NB4 (cell line): ENCODE measurements around the gene SPAG9.
"Not testable (repeated sequence)": the region's sequence is repeated elsewhere in the genome, so short reads cannot be mapped to it uniquely, and the experiment has no call there.

Source experiments
- DNase-seq: peaks from one replicate; pipeline ENCODE4 v3.0.0; 2010; ENCODE audit warnings: low read depth
- H3K4me3 ChIP-seq: one replicate; pipeline ENCODE4 v1.5.1; 2011; ENCODE audit warnings: mild to moderate bottlenecking, low read depth, low read length, moderate library complexity
- MAX ChIP-seq: IDR thresholded peaks from 2 replicates; pipeline ENCODE4 v1.6.1; 2011; ENCODE audit warnings: low read depth, low read length
- MYC ChIP-seq: IDR thresholded peaks from 2 replicates; pipeline ENCODE4 v1.6.1; 2011; ENCODE audit warnings: low read depth, low read length
- POLR2A ChIP-seq: IDR thresholded peaks from 2 replicates; pipeline ENCODE4 v1.6.1; 2011; ENCODE audit warnings: mild to moderate bottlenecking; ENCODE audit not compliant: insufficient read length; ENCODE audit errors: extremely low read depth
- TF ChIP-seq, protein P1 (sequence below): IDR thresholded peaks from one replicate; pipeline ENCODE4 v1.5.1; 2012; ENCODE audit warnings: low read depth, low read length

SPAG9 gene

DNA sequence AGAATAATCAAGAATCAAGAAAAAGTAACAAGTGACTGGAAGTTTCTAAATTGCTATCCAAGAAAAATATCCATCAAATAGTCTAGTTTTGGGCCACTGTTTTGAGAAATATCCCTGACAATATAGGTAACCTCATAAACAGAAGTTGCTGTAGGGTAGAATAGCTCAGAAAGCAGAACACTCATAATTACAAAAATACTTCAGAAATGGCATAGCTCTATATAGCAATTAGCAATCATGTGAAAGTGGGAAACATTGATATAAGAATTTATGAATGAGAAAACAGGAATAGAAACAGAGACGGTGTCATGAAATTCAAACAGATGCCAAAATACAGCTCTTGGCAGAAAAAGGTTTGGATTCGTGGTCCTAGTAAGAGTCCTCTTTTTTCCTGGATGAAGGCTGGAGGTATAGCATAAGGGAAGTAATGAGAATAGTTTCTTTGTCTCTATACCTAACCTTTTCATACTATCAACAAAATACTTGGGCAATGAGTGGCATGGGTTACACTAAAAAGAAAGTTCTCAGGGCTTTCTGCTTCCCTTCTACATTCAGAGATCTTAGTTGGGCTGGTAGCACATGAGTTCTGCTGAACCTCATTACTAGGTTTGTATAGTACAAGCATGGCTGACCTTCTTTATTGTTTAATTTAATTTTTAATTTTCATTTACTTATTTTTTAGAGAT, 33.5 kb downstream of the SPAG9 start:
- DNase-seq, result no peak
- TF ChIP-seq MAX, result no peak
- no peak for TF ChIP-seq POLR2A
- no peak for TF ChIP-seq MYC
- TF ChIP-seq, protein P1, sequence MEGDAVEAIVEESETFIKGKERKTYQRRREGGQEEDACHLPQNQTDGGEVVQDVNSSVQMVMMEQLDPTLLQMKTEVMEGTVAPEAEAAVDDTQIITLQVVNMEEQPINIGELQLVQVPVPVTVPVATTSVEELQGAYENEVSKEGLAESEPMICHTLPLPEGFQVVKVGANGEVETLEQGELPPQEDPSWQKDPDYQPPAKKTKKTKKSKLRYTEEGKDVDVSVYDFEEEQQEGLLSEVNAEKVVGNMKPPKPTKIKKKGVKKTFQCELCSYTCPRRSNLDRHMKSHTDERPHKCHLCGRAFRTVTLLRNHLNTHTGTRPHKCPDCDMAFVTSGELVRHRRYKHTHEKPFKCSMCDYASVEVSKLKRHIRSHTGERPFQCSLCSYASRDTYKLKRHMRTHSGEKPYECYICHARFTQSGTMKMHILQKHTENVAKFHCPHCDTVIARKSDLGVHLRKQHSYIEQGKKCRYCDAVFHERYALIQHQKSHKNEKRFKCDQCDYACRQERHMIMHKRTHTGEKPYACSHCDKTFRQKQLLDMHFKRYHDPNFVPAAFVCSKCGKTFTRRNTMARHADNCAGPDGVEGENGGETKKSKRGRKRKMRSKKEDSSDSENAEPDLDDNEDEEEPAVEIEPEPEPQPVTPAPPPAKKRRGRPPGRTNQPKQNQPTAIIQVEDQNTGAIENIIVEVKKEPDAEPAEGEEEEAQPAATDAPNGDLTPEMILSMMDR, result no peak
- no peak overlapping the region for H3K4me3 ChIP-seq

DNA sequence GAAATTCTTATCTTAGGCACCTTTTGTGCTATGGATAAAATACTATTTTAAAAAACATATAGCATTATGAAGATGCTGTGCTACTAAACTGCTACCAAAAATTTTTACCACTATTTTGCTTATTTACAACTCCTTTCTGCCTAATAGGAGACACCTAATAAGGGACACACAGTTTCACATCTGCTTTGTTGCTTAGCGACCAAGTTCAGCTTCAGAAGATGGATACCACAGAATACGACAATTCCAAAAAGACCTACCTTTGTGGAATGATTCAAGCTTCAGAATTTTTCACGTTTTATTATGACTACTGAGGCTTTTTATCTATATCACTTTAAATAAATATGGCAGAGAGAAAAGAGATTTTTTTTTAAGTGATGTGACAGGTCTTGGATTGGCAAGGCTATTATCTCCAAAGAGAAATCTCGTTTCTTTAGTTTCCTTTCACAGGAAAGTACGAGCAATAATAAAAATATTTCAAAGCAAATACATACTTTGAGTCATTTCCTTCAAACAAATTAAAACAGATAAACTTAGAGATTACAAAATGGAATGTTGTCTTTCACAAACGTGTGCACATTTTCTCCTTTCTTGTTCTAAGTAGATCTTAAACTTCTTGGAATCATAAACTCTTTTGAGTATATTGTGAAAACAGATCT, 35.4 kb downstream of the SPAG9 start:
- no peak overlapping the region for H3K4me3 ChIP-seq
- DNase-seq, result no peak
- TF ChIP-seq, protein P1, result no peak
- no peak for TF ChIP-seq MYC
- TF ChIP-seq MAX, result no peak
- TF ChIP-seq POLR2A, result no peak

- TF ChIP-seq MYC, result no peak
- TF ChIP-seq POLR2A, result no peak
- TF ChIP-seq, protein P1, result no peak
- DNase-seq, result peak; percentile 11
- H3K4me3 ChIP-seq, result no peak overlapping the region
Observed at GRCh38 chr17:51083981-51084380, 36.7 kb downstream of the SPAG9 start.

GRCh38 chr17:51083364-51083763, 37.3 kb downstream of the SPAG9 start:
- not testable (repeated sequence) for DNase-seq, H3K4me3 ChIP-seq

DNA sequence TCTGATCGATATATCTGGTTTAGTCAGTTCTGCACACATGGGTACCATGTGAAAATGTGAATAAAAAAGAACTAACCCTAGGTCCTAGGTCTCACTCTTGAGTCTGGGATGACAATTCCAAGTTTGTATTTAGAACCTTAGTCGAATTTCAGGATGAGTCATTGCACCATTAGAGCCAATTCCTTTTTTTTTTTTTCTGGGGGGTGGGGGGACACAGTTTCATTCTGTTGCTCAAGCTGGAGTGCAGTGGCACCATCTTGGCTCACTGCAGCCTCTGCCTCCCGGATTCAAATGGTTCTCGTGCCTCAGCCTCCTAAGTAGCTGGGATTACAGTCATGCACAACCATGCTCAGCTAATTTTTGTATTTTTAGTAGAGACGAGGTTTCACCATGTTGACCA, 41.6 kb downstream of the SPAG9 start:
- TF ChIP-seq, protein P1, result no peak
- TF ChIP-seq MYC (no peak), POLR2A (no peak), MAX (no peak)
- DNase-seq, result no peak
- H3K4me3 ChIP-seq, result no peak overlapping the region

- TF ChIP-seq MYC, result no peak
- no peak for TF ChIP-seq MAX
- no peak for TF ChIP-seq POLR2A
- TF ChIP-seq, protein P1, result no peak
- no peak overlapping the region for H3K4me3 ChIP-seq
- DNase-seq, result no peak
Observed at GRCh38 chr17:51078009-51078592, 42.6 kb downstream of the SPAG9 start.
